Measurements from ENCODE around the gene RETSAT.

Gene RETSAT

DNA sequence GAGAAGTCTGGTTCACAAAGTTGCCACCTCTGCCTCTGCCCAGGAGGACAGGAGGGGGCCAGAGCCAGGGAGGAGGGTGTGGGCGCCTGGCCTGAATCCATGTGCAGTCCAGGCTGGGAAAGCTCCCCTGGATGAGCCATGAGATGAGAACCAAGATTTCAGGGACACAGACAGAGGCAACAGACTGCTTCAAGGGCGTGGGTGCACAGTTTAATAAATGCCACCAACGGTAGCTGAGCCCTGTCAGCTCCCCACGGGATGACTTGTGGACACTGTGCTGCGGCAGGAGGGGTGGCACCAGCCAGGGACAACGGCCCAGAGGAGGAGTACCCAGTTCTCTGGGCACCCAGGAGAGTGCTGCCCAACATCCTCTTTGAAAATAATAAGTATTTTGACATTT is 40.6 kb upstream of the RETSAT start:
- H3K27ac ChIP-seq: no peak overlapping the region
- no peak overlapping the region for H3K4me3 ChIP-seq (ENCODE audit: low read depth, low read length)
- no peaks in the 10 kb centered on the region for H3K9me3 ChIP-seq (ENCODE audit: severe bottlenecking)
- H3K27me3 ChIP-seq (ENCODE audit: insufficient read depth, low read depth, severe bottlenecking): no peaks in the 10 kb centered on the region
- DNase-seq: no peak
- TF ChIP-seq CTCF (IDR thresholded peaks at IDR 0.05; ENCODE audit: low read depth, low read length): no peak
- H3K36me3 ChIP-seq: no peaks in the 10 kb centered on the region; the same call in 1 of the 2 replicates

DNA sequence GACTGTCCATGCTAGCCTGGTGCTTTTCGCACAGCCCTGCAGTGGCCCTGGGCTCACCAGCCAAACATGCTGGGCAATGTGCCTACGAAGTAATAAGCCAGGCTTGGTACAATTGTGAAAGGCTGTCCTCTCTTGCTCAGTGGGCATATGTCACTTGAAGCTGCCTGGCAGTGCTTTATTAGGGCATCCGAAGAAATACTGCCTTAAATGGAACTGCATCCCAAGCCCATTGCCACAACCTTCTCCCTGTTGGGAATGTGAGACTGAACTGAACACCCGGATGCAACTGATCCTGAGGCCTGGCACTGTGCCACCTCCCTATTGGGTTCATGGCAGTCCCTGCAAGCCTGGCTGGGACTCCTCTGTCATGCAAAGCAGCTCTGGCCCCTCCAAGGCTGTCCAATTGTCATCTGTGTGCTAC is 39.9 kb upstream of the RETSAT start:
- no peaks in the 10 kb centered on the region for H3K9me3 ChIP-seq (ENCODE audit: severe bottlenecking)
- no peak for DNase-seq
- no peak overlapping the region for H3K4me3 ChIP-seq (ENCODE audit: low read depth, low read length)
- no peak overlapping the region for H3K27ac ChIP-seq
- H3K27me3 ChIP-seq (ENCODE audit: insufficient read depth, low read depth, severe bottlenecking): no peaks in the 10 kb centered on the region
- no peaks in the 10 kb centered on the region; the same call in 1 of the 2 replicates for H3K36me3 ChIP-seq
- TF ChIP-seq CTCF (IDR thresholded peaks at IDR 0.05; ENCODE audit: low read depth, low read length): no peak

DNA sequence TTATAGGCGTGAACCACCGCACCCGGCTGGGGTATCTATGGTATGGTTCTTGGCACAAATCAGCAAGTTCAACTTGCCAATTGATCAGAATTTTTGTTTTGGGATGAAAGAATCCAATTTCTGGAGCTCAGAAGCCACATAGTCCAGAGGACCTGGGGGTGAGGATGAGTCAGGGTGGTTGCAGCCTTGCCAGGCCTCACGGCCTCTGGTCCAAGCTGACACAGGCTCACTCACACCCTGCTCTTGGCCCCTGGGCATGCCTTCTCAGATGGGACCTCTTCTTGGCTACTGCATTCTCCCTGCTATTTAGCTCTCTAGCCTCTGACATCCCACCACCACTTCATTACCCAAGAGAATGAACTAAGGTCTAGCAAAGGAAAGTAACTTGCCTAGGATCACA is 39.5 kb upstream of the RETSAT start:
- Histone ChIP-seq H3K27ac (no peak overlapping the region), H3K4me3 (ENCODE audit: low read depth, low read length) (no peak overlapping the region), H3K36me3 (no peaks in the 10 kb centered on the region; the same call in 1 of the 2 replicates), H3K9me3 (ENCODE audit: severe bottlenecking) (no peaks in the 10 kb centered on the region), H3K27me3 (ENCODE audit: insufficient read depth, low read depth, severe bottlenecking) (no peaks in the 10 kb centered on the region)
- no peak for TF ChIP-seq CTCF (IDR thresholded peaks at IDR 0.05; ENCODE audit: low read depth, low read length)
- no peak for DNase-seq

DNA sequence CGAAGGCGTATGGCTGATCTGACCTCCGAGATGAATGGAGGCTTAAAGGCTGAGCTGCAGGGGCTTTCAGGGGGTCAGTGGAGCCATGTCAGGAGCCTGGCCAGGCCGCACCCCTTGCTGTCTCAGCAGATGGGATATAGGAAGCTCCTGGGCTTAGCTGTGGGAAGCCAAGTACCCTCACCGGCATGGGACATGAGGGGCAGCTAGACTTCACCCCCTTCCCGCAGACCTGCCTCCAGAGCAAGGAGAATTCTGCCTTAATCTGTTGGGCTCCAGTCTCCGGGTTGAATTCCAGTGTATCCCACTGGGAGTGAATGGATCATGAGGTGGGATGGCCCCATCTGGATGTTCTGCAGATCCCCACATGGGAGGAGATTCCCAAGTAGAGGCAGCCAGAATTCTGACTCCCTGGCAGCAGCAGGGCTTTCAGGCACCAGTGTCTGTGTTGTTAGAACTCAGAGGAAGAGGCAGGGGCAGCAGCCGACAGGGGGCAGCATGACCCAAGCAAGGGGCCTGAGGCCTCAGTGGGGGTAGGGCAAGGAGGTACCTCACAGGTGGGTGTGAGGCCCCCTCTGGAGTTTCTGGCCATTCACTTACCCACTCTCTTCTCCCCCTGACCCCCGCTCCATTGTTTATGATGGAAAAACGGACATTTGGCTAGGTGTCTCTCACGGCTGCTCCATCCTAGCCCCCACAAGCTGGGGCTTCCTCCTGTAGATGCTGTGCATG is 36.8 kb upstream of the RETSAT start:
- Histone ChIP-seq H3K27ac (no peak overlapping the region), H3K4me3 (ENCODE audit: low read depth, low read length) (no peak overlapping the region), H3K36me3 (peaks cover 3% of the 10 kb centered on the region; the same call in 1 of the 2 replicates), H3K27me3 (ENCODE audit: insufficient read depth, low read depth, severe bottlenecking) (no peaks in the 10 kb centered on the region), H3K9me3 (ENCODE audit: severe bottlenecking) (no peaks in the 10 kb centered on the region)
- DNase-seq: peak; percentile 85
- peak; percentile 92 for TF ChIP-seq CTCF (IDR thresholded peaks at IDR 0.05; ENCODE audit: low read depth, low read length)

- H3K4me3 ChIP-seq (ENCODE audit: low read depth, low read length): no peak overlapping the region
- H3K27ac ChIP-seq: no peak overlapping the region
- H3K9me3 ChIP-seq (ENCODE audit: severe bottlenecking): no peaks in the 10 kb centered on the region
- peaks cover 3% of the 10 kb centered on the region; the same call in 1 of the 2 replicates for H3K36me3 ChIP-seq
- DNase-seq: no peak
- no peaks in the 10 kb centered on the region for H3K27me3 ChIP-seq (ENCODE audit: insufficient read depth, low read depth, severe bottlenecking)
- no peak for TF ChIP-seq CTCF (IDR thresholded peaks at IDR 0.05; ENCODE audit: low read depth, low read length)
These were observed 34.7 kb upstream of the RETSAT start for GRCh38 chr2:85388878-85389538.

All from WERI-Rb-1 (cell line).